MCF 10A (cell line): ENCODE measurements around the gene ARL6IP4. TPM values are rescaled to one million over a fixed set of nuclear protein-coding genes. Genes with fewer than 3 reads are reported as not detected.
"Not testable (repeated sequence)": the region's sequence is repeated elsewhere in the genome, so short reads cannot be mapped to it uniquely, and the experiment has no call there.

Experiments
- BruUV-seq: library from RNA; stranded (reverse); fragments of 400-500 nt; replicated peaks from 2 replicates; lab custom pipeline; 2021; lab: Mats Ljungman, UMichigan
- CTCF ChIA-PET: fragments of 300-600 bp; sonication (Branson Sonifier 250); formaldehyde crosslinking; extraction: SDS; loops from one replicate; lab custom pipeline; 2021; ENCODE audit warnings: antibody characterized with exemption, inconsistent platforms; lab: Yijun Ruan, JAX
- POLR2A ChIA-PET: fragments of 300-600, 350-650 bp; sonication (Branson Sonifier 250); formaldehyde crosslinking; extraction: SDS; loops from one replicate; lab custom pipeline; 2020; ENCODE audit warnings: antibody characterized with exemption, inconsistent platforms; lab: Yijun Ruan, JAX
- DNase-seq: peaks from one replicate; pipeline ENCODE4 v3.0.0-alpha.2; 2018; ENCODE audit not compliant: unreplicated experiment
- H3K27ac Mint-ChIP-seq: one replicate; pipeline ENCODE4 v1.8.0; 2022; ENCODE audit warnings: mild to moderate bottlenecking, low read depth, mixed read lengths; ENCODE audit not compliant: unreplicated experiment
- H3K27me3 Mint-ChIP-seq: one replicate; pipeline ENCODE4 v1.8.0; 2022; ENCODE audit warnings: mixed read lengths; ENCODE audit not compliant: insufficient read depth, unreplicated experiment
- H3K36me3 Mint-ChIP-seq: one replicate; pipeline ENCODE4 v1.8.0; 2022; ENCODE audit warnings: mild to moderate bottlenecking, moderate library complexity, mixed read lengths; ENCODE audit not compliant: insufficient read depth, unreplicated experiment
- H3K4me1 Mint-ChIP-seq: one replicate; pipeline ENCODE4 v1.8.0; 2022; ENCODE audit warnings: mixed read lengths; ENCODE audit not compliant: insufficient read depth, unreplicated experiment
- H3K4me3 Mint-ChIP-seq: one replicate; pipeline ENCODE4 v1.8.0; 2022; ENCODE audit warnings: mild to moderate bottlenecking, moderate library complexity, mixed read lengths; ENCODE audit not compliant: unreplicated experiment
- H3K9me3 Mint-ChIP-seq: one replicate; pipeline ENCODE4 v1.8.0; 2022; ENCODE audit warnings: mixed read lengths; ENCODE audit not compliant: unreplicated experiment
- CTCF ChIP-seq: fragments of 200-600 bp; IDR thresholded peaks from one replicate; pipeline ENCODE4 v1.8.0; 2022; ENCODE audit warnings: antibody characterized with exemption, mild to moderate bottlenecking; ENCODE audit not compliant: unreplicated experiment
- intact Hi-C: fragments of 100-400 bp; cut with micrococcal nuclease; formaldehyde crosslinking; loops from 2 replicates; pipeline ENCODE4 v1.14.1; 2022
- total RNA-seq: library from RNA; stranded (reverse); gene quantifications from 2 replicates; pipeline ENCODE4 v1.2.3, GENCODE V29; 2022

ARL6IP4 gene
- total RNA-seq, 1 experiment from 2014 or later, result 198 TPM

- no peaks in the 10 kb centered on the region for H3K9me3 Mint-ChIP-seq
- DNase-seq, result no peak
- CTCF ChIA-PET, result no interaction called here
- POLR2A ChIA-PET, result no interaction called here
- no peak overlapping the region for H3K27ac Mint-ChIP-seq
- H3K27me3 Mint-ChIP-seq, result no peaks in the 10 kb centered on the region
- H3K4me3 Mint-ChIP-seq, result no peak overlapping the region
- BruUV-seq, result no TSS peak
- H3K4me1 Mint-ChIP-seq, result no peaks in the 10 kb centered on the region
- TF ChIP-seq CTCF, result no peak
- H3K36me3 Mint-ChIP-seq, result peaks cover 6% of the 10 kb centered on the region
- intact Hi-C loops, result no loop called here
These were observed 31.2 kb downstream of the ARL6IP4 start for GRCh38 chr12:123011701-123012100.

- POLR2A ChIA-PET, result no interaction called here
- H3K9me3 Mint-ChIP-seq, result no peaks in the 10 kb centered on the region
- no peak overlapping the region for H3K27ac Mint-ChIP-seq
- CTCF ChIA-PET, result no interaction called here
- H3K4me1 Mint-ChIP-seq, result no peaks in the 10 kb centered on the region
- no TSS peak for BruUV-seq
- H3K4me3 Mint-ChIP-seq, result no peak overlapping the region
- no peaks in the 10 kb centered on the region for H3K36me3 Mint-ChIP-seq
- no peak for TF ChIP-seq CTCF
- no peaks in the 10 kb centered on the region for H3K27me3 Mint-ChIP-seq
- DNase-seq, result no peak
- intact Hi-C loops, result no loop called here
These were observed 33.0 kb downstream of the ARL6IP4 start for GRCh38 chr12:123013185-123014095.

GRCh38 chr12:123014473-123014872 is 34.0 kb downstream of the ARL6IP4 start:
- CTCF ChIA-PET, intact Hi-C loops: not testable (repeated sequence)

GRCh38 chr12:123017753-123018152 is 37.3 kb downstream of the ARL6IP4 start:
- BruUV-seq, result no TSS peak
- intact Hi-C loops, result no loop called here
- TF ChIP-seq CTCF, result no peak
- Mint-ChIP-seq H3K4me3 (no peak overlapping the region), H3K27ac (no peak overlapping the region), H3K36me3 (no peaks in the 10 kb centered on the region), H3K27me3 (no peaks in the 10 kb centered on the region), H3K9me3 (no peaks in the 10 kb centered on the region), H3K4me1 (peaks cover 11% of the 10 kb centered on the region)
- ChIA-PET POLR2A (no interaction called here), CTCF (interaction anchor here (0.6 to 0.7 kb wide), 2 partner anchors 113 to 118 kb away, joined by 3 read pairs; no protein-coding TSS in a partner anchor)
- DNase-seq, result no peak

More at GRCh38 chr12:123014473-123014872, 34.0 kb downstream of the ARL6IP4 start:
- H3K4me3 Mint-ChIP-seq, DNase-seq, POLR2A ChIA-PET, H3K4me1 Mint-ChIP-seq, H3K9me3 Mint-ChIP-seq, H3K27ac Mint-ChIP-seq, H3K27me3 Mint-ChIP-seq, BruUV-seq, H3K36me3 Mint-ChIP-seq: not testable (repeated sequence)
